Forelimb muscle (tissue), 1 donor: Measurements from ENCODE around the gene CCT6B. TPM values are rescaled to one million over a fixed set of nuclear protein-coding genes. Genes with fewer than 3 reads are reported as not detected.
A peak's percentile ranks its signal among the peaks of the same experiment; 100 is the strongest.
"Not testable (repeated sequence)": the region's sequence is repeated elsewhere in the genome, so short reads cannot be mapped to it uniquely, and the experiment has no call there.

Experiments used
- DNase-seq: peaks from one replicate; pipeline ENCODE4 v3.0.0-alpha.2; 2013; ENCODE audit warnings: low read depth
- polyA plus RNA-seq: library from polyadenylated mRNA; unstranded; fragments of 120-200 nt; gene quantifications from one replicate; pipeline ENCODE4 v1.2.1, GENCODE V29; 2013; ENCODE audit not compliant: insufficient read length

Gene CCT6B, protein sequence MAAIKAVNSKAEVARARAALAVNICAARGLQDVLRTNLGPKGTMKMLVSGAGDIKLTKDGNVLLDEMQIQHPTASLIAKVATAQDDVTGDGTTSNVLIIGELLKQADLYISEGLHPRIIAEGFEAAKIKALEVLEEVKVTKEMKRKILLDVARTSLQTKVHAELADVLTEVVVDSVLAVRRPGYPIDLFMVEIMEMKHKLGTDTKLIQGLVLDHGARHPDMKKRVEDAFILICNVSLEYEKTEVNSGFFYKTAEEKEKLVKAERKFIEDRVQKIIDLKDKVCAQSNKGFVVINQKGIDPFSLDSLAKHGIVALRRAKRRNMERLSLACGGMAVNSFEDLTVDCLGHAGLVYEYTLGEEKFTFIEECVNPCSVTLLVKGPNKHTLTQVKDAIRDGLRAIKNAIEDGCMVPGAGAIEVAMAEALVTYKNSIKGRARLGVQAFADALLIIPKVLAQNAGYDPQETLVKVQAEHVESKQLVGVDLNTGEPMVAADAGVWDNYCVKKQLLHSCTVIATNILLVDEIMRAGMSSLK
- 2.5 TPM for polyA plus RNA-seq

DNA sequence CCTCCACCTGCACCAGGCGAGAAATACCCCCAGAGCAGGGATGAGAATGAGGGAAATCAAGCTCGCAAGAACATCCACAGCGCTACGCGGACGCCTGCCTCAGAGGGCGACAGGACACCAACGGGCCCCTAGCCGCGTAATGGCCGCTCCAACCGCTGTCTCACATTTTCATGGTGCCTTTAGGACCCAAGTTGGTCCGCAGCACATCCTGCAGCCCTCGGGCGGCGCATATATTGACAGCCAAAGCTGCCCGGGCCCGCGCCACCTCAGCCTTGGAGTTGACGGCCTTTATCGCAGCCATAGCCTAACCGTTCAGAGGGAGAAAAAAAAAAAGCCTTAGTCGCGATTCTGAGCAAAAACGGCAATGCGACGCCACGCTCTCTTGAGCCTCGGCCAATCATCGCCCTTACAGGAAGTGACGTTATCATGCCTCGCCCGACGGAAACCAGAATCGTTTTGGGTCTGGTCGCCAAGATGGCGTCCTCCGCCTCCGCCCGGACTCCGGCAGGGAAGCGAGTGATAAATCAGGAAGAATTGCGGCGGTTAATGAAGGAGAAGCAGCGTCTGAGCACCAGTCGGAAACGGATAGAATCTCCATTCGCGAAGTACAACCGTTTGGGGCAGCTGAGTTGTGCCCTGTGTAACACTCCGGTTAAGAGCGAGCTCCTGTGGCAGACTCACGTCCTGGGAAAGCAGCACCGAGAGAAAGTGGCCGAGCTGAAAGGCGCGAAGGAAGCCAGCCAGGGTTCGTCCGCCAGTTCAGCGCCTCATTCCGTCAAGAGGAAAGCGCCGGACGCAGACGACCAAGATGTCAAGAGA lies at the start of gene CCT6B, which contains the start of gene ZNF830:
Gene CCT6B (minus strand): TSS at position 368 of the 819 bp plus-strand sequence. CDS start 67 bp downstream, at position 301.
Gene ZNF830 (plus strand): TSS at position 448 of the 819 bp plus-strand sequence. CDS start 27 bp downstream, at position 475.
- peak; percentile 95 for DNase-seq

DNA sequence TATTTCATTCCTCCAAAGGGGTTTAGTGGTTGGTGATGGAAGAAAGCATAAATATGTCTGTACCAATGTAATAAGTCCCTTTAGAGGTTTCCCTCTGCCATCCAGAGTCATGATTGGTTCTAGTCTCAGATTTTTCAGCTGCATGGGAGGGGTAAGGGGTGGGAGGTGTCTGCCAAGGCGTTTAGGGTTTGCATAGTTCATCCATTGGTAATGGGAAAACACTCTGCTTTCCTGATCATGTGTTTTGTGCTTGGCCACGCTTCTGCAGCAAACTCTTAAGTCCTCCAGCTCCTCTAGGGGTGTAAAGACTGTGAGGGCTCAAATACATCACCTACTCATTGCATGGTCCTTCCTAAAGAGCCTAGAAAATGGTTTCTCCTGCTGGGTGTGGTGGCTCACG lies 48.8 kb upstream of the CCT6B start:
- DNase-seq: no peak

DNA sequence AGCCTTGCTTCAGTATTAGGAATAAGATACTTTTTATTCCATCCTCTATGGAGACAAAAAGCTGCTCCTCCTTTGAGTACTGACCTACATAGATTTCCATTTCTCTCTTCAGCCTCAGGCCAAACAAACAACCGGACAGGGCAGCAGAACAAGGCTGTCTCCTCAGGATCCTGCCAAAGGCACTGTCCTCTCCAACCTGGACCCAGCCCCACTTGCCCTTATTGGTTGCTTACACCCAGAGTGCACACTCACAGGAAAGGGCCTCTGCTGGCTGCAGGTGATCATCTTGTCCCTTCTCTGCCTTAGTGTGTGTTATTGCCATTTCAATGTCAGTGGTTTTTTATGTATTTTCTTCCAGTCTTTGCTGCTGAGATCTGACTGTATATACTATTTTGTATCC lies 45.7 kb upstream of the CCT6B start:
- DNase-seq: no peak

DNA sequence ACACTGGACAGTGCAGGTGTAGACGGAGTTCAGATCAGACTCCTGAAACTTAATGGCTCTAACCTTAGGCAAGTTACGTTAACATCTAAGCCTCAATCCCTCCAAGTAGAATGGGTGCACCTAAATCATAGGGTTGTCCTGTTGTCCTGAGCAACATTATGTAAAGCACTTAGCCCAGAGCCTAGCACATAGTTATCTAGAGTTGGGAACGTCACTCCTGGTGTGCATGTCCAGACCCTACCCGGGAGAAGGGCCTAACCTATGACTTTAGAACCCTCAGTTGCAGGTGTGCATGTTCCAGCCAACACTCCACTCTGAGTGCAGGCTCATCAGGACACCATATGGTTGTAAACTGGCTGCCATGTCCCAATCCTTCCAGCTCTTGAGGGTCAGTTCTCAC lies 45.1 kb upstream of the CCT6B start:
- DNase-seq: no peak

DNA sequence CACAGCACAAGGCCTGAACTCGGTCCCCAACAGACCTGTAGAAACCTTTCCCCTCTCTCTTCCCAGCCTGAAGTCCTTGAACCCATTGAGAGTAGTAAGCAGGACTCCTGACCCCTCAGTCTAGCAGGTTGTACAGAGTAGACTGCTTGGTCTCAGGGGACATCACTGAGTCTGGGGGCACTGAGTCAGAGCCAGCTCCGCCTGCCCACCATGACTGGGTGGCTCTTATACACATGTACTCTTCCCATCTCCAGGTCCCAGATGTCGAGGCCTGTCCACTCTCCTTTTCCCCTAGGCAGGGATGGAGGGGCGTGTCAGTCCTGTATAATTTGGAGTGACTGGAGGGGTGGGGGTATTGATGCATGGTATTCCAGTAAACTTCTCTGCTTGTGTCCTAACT lies 42.5 kb upstream of the CCT6B start:
- DNase-seq: no peak

DNA sequence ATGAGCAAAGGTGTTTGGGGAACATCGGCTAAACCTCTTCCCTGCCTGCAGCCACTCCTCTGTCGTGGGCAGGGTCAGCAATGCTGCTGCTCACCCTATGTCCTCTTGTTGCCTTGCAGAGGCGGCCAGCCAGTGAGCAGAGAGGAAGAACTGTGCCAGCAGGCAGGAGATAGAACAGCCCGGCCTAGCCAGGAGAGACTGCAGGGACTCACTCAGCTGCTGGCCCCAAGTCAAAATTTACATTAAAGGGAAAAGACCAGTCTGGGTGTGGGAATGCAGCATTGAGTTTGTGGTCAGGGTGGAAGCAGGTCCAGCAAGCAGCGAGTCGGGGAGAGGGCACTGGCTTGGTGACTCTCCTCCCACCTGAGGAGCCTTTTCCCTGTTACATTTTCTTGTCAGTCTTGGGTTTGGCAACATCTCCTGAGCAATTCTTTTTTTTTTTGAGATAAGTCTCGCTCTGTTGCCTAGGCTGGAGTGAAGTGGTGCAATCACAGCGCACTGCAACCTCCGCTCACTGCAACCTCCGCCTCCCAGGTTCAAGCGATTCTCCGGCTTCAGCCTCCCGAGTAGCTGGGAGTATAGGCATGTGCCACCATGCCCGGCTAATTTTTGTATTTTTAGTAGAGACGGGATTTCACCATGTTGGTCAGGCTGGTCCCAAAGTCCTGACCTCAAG lies 41.8 kb upstream of the CCT6B start:
- no peak for DNase-seq

DNA sequence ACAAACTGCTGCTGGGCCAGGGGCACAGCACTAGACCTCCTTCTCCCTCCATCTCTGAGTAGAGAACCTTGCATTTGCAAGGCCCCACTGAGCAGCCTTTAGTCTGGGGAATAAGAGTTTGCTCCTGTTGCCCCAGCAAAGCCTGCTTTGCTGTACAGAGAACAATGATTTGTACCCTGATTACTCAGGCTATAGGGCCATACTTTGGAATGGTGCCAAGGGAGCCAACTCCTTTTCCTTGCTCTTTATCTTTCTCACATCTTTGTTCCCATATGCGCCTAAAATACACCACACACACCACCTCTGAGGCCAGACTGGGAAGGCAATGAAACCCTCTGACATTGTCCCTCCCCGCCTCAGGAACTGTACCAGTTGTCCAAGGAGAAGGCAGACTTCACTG lies 40.3 kb upstream of the CCT6B start:
- no peak for DNase-seq

DNA sequence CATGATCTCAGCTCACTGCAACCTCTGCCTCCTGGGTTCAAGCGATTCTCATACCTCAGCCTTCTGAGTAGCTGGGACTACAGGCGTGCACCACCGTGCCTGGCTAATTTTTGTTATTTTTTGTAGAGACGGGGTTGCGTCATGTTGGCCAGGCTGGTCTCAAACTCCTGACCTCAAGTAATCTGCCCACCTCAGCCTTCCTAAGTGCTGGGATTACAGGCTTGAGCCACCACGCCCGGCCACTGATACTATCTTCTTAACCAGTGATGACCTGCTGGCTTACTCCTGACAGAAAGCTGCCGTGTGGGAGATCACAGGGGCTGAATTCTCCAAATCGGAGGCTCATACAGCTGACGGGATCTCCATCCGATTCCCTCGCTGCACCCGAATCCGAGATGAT lies 39.7 kb upstream of the CCT6B start:
- not testable (repeated sequence) for DNase-seq

DNA sequence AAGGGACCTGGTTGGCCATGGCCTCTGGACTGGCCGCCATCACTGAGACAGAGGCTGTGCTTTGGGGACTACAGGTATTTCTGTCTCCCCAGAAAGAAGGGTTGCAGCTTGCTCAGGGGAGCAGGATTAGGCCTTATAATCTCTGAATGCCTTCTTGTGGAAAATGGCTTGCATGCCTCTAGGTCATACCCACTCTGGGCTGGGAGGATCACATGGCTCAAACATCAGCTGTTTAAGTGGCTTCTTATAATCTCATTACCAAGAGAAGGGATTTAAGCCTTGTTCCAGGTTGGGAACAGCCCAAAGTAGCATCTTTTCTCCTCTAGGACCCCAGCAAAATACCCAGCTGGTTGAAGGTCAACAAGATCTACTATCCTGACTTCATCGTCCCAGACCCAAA lies 38.2 kb upstream of the CCT6B start:
- DNase-seq: no peak

DNA sequence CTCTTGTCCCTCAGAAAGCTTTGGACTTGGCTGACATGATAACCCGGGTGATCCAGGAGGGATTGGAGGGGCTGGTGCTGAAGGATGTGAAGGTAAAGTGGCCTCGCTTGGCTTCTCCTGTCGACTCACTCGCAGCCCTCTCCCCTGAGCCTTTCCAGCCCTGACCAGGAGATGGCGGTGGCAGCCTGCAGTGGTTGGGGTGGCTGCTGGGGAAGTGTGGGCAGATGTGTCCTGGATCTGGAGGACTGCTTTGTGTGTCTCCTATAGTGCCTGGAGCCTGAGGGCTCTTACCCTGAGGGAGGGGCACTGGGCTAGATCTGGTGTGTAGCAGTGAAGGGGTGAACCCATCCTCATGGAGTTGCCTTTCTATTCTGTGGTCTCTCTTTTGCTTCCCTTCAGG lies 36.9 kb upstream of the CCT6B start:
- DNase-seq: no peak

DNA sequence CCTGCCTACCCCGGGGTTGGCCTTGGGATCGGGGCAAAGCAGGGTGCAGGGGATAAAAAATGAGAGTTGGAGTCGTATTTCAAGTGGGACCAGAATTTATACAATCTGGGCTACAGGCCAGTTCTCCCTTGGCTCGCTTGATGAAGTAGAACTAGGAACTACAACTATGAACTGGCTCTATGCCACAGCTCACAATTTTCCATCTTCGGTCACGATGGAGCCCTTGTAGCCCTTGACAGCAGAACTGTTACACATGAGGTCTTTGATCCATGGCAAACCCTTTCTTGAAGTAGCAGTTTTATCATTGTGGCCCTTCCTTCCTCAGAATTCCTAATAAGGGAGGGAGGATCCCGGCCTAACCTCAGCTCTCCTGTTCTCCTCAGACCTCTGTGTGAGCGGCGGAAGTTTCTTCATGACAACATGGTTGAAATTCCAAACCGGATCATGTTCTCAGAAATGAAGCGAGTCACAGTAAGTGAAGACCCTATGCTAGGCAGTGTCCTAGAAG lies 36.1 kb upstream of the CCT6B start:
- peak; percentile 84 for DNase-seq

DNA sequence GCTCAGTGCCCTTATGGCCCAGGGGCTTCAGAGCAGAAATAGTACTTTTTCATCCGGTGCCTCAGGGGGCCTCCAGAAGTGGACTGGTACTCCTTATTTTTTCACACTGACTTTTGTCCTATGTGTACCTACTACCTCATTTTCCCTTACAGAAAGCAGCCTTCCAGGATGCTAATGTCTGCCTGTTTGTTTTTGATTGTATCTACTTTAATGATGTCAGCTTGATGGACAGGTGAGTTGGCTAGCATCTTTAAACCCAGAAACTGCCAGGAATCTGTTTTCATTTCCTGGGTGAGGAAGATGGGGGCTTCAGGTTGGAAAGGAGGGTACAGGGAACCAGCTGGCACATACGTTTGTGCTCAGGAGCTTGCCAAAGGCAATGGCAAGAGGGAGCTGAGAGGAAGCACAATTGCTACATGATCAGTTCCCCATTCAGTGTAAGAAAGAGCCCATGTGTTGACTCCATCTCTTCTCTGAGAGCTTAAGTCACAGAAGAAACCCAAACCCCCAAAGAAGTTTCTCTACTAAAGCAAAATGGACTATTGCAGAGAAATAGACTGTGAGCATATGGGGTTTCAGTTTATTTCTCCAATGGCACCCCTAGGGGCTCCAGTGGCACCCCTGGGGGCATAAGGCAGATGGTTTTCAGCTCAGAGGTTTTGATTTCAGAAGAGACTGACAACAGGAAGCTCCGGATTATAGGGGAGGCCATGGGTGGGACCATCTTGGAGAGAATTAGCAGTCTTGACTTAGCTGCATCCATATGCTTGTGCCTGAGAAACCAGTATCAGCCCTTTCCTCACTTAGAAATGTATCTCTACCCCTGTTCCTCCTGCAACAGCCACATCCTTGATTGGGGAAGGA lies 35.4 kb upstream of the CCT6B start:
- no peak for DNase-seq

DNA sequence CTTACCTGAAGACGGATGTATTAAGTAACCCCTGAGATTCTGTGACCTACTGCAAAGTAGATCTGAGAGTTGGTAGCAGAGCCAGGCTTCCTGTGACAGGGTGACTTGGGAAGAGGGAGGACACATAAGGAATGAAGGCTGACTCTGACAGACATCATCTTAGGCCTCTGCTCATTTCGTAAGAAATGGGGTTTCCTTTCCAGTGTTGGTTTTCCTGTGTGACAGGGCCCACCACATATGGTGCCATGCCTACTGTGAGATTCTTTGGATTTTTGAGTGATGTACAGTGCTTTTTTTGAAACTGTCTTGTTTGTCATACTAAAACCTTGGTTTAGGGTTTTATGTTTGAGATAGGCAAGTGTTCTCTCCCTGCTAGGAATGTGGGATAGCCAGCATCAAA lies 31.8 kb upstream of the CCT6B start:
- no peak for DNase-seq

DNA sequence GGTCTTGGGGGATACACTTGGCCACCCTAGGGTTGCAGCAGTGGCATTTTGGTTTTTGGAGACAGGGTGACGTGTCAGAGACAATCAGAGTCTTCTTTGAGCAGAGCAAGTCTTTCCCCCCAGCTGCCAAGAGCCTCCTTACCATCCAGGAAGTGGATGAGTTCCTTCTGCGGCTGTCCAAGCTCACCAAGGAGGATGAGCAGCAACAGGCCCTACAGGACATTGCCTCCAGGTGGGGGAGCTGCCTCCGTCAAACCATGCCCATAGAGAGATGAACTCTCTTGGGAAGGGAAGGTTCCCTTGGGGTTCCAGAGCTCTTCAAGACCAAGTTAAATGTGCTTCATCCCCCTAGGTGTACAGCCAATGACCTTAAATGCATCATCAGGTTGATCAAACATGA lies 30.3 kb upstream of the CCT6B start:
- no peak for DNase-seq

DNA sequence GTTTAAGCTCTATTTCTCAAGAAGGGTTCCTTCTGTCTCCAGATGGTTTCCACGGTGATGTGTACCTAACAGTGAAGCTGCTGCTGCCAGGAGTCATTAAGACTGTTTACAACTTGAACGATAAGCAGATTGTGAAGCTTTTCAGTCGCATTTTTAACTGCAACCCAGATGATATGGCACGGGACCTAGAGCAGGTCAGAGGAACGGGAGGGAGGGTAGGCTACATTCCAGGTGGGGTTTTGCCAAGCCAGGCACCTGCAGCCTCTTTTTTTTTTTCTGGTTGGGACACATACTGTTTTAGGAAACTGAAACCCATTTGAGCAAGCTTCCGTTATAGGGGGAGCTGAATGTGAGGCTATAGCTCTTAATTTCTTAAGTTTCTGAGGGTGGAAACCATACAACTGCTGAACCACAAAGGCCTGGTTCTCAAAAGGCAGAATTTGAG lies 29.7 kb upstream of the CCT6B start:
- no peak for DNase-seq

DNA sequence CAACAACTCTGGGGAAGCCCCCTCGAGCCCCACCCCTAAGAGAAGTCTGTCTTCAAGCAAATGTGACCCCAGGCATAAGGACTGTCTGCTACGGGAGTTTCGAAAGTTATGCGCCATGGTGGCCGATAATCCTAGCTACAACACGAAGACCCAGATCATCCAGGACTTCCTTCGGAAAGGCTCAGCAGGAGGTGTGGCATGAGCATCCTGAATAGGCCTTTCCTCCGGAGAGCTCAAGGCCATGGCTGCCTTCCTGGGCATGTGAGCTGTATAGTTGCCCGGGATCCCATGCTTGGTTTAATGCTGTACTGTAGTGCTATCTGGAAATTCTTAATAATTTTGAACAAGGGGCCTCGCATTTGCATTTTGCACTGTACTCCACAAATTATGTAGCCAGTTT lies 28.2 kb upstream of the CCT6B start:
- DNase-seq: no peak

DNA sequence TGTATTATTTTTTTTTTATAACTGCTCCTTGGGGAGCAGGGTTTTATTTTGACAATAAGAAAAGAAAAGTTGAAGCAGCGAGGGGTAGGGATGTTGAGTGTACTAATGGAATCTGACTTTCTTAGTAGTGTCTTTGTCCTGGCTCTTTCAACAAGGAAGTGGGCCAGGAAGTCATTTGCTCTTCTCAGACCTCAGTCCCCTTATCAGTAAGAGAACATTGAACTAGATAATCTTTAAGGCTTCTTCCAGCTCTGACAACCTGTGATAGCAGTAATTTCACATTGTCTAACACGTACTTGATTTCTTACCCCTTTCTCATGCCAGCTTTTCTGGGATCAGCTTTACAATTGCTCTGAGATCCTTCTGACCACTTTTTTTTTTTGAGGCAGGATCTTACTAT lies 27.4 kb upstream of the CCT6B start:
- DNase-seq: no peak

DNA sequence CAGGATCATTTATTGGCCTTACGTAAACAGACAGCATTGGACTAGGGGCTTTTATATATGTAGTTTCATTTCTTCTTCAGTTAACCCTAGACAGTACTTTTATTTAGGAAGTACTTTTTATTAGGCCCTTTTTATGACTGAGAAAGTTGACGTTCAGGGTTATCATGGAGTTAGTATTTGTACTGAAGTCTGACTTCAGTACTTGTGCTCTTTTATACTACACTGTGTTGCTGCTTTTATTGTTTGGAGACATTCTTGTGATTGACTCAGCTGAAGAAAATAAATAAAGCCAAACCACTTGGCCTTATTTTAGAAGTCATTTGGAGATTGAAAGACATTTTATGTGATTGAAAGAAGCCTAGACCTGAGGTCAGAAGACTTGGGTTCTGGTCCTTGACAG lies 26.0 kb upstream of the CCT6B start:
- no peak for DNase-seq

DNA sequence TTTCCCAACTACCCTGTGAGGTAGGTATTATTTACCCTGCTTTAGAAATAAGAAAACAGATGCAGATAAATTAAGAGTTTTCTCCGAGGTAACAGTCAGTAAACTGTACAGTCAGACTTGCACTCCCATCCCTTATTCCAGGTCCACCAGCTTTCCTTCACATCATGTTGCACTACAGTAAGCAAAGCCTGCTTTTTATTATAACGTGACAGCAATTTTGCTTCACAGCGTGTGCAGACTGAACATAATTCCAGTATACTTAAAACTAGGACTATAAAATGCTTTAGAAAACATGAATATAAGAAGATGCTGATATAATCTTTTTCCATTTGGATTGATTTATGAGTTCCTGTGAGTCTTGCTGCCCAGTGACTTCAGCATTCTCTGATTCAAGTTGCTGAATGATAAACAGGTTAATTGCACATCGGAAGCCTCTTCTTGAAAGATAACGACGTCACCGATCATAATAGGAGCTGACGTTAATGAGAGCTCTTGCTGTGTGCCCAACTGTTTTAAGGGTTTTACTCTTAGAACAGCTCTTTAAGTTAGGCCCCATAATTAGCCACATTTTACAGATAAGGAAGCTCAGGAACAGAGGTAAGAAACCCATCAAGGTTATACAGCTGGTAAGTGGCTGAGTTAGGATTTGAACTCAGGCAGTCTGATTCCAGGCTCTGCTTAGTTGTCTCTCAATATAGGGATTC lies 20.4 kb upstream of the CCT6B start:
- DNase-seq: no peak
